CD4-positive, alpha-beta T cell (primary cell): ENCODE measurements around the gene XYLT1. TPM values are rescaled to one million over a fixed set of nuclear protein-coding genes. Genes with fewer than 3 reads are reported as not detected.

Experiments used
- ATAC-seq: fragments of 200-7000 bp; cut with Tn5 transposase; one replicate; pipeline ENCODE4 v1.10.0; 2022; ENCODE audit warnings: mild to moderate bottlenecking; ENCODE audit not compliant: poor library complexity
- CTCF ChIA-PET: fragments of 350-600 bp; sonication (Branson Sonifier 250); formaldehyde crosslinking; loops from one replicate; lab custom pipeline; 2021; ENCODE audit warnings: antibody characterized with exemption, inconsistent platforms; lab: Charles Lee
- POLR2A ChIA-PET: fragments of 350-600 bp; sonication (Branson Sonifier 250); formaldehyde crosslinking; loops from one replicate; lab custom pipeline; 2021; ENCODE audit warnings: antibody characterized with exemption, inconsistent platforms; lab: Charles Lee
- DNase-seq, 14 experiments: peaks; one replicate each; pipeline ENCODE4 v3.0.0-alpha.2; 2013 to 2020; ENCODE audit warnings: mixed read lengths in 2 of 14
- H3K27ac ChIP-seq, 2 donors: one replicate each; pipeline versions ENCODE4 v1.5.1 to v1.7.0; 2013; ENCODE audit warnings: low read length in 2 of 2, low read depth in 1 of 2, mild to moderate bottlenecking in 1 of 2
- H3K27me3 ChIP-seq, 2 experiments: 1 replicate in 1 of 2; 2 replicates in 1 of 2; pipeline versions ENCODE4 v1.6.1 to v1.7.0; 2013; ENCODE audit warnings: low read length in 2 of 2, control low read depth in 1 of 2, mild to moderate bottlenecking in 1 of 2, moderate library complexity in 1 of 2; ENCODE audit not compliant: insufficient read depth in 2 of 2, control insufficient read depth in 1 of 2
- H3K36me3 ChIP-seq: one replicate; pipeline ENCODE4 v1.6.1; 2013; ENCODE audit warnings: low read length, control low read depth; ENCODE audit not compliant: insufficient read depth
- H3K4me1 ChIP-seq: one replicate; pipeline ENCODE4 v1.6.1; 2013; ENCODE audit warnings: low read length, control low read depth; ENCODE audit not compliant: insufficient read depth
- H3K4me3 ChIP-seq: one replicate; pipeline ENCODE4 v1.5.1; 2013; ENCODE audit warnings: mild to moderate bottlenecking, low read length, moderate library complexity
- H3K9me3 ChIP-seq, 2 experiments: 1 replicate in 1 of 2; 2 replicates in 1 of 2; pipeline versions ENCODE4 v1.6.1 to v1.7.0; 2013; ENCODE audit warnings: low read length in 2 of 2, mild to moderate bottlenecking in 2 of 2, control low read depth in 1 of 2, moderate library complexity in 1 of 2; ENCODE audit not compliant: control insufficient read depth in 1 of 2, insufficient read depth in 1 of 2
- H3K27ac Mint-ChIP-seq: one replicate; pipeline ENCODE4 v1.8.0; 2020; ENCODE audit warnings: mixed read lengths
- H3K27me3 Mint-ChIP-seq: one replicate; pipeline ENCODE4 v1.8.0; 2021; ENCODE audit warnings: mixed read lengths
- H3K36me3 Mint-ChIP-seq: one replicate; pipeline ENCODE4 v1.8.0; 2021; ENCODE audit warnings: low read depth, mixed read lengths
- H3K4me1 Mint-ChIP-seq: one replicate; pipeline ENCODE4 v1.8.0; 2021; ENCODE audit warnings: low read depth, mixed read lengths
- H3K4me3 Mint-ChIP-seq: one replicate; pipeline ENCODE4 v1.8.0; 2020; ENCODE audit warnings: mild to moderate bottlenecking, mixed read lengths
- H3K9me3 Mint-ChIP-seq: one replicate; pipeline ENCODE4 v1.8.0; 2020; ENCODE audit warnings: mixed read lengths
- intact Hi-C, 2 experiments: fragments of 100-400 bp; cut with DNase I in 1 of 2; cut with micrococcal nuclease in 1 of 2; formaldehyde crosslinking; loops; one replicate each; pipeline versions ENCODE4 v1.15.1 to v1.9.0; 2023 to 2025; cut with DNase I, micrococcal nuclease
- total RNA-seq, 174 experiments: library from RNA in 2 of 174; stranded (reverse) in 2 of 174; gene quantifications; one replicate each; pipeline ENCODE4 v1.2.3 and lab custom pipeline; 2021 to 2026
- TF ChIP-seq, protein P1 (sequence below): fragments of 200-600 bp; IDR thresholded peaks from one replicate; pipeline ENCODE4 v1.8.0; 2022; ENCODE audit warnings: antibody characterized with exemption, mild to moderate bottlenecking

XYLT1 gene
- total RNA-seq, 2 experiments from 2014 or later: 26.0 to 27.1 TPM

DNA sequence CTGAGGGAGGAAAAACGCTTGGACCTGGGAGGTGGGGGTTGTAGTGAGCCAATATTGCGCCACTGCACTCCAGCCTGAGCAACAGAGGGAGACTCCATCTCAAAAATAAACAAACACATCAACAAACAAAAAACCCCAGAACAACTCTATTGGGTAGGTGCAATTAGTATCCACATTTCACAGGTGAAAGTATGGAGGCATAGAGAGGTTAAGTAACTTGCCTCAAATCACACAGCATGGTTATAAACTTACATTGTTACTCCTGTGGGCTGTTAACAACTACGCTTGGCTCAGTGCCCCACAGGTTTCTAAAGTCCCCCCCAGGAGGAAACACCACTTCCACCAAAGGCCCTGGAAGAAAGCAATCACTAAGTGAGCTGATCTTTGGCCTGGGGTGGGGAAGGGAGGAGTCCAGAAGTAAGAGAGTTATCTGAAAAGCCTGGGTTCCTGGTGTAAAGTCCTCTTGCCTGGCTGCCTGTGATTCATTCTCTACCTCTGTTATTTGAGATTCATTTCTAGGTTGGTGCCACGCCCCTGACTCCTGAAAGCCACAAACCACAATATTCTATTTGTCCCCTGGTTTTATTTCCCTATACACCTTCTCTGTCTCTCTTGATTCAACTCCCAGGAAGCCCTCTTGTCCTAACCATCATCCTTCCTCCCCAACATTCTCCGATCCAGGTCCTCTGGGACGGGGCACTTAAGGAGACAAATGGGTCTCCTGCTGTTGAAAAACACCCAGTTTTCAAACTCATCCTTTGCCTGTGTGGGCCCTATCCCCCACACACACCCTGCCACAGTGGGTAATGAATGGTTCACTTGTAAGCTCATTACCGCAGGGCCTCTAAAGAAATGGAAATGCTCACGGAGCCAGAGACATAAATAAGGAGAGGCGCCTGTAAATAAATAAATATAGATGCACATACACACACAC, 195.4 kb downstream of the XYLT1 start:
- H3K4me1 Mint-ChIP-seq: peaks cover 64% of the 10 kb centered on the region
- ATAC-seq: no peak
- intact Hi-C loops: loop anchor here in 1 of 2 experiments (5.0 kb wide), 1 partner anchor 202 kb away; no protein-coding TSS in a partner anchor

DNA sequence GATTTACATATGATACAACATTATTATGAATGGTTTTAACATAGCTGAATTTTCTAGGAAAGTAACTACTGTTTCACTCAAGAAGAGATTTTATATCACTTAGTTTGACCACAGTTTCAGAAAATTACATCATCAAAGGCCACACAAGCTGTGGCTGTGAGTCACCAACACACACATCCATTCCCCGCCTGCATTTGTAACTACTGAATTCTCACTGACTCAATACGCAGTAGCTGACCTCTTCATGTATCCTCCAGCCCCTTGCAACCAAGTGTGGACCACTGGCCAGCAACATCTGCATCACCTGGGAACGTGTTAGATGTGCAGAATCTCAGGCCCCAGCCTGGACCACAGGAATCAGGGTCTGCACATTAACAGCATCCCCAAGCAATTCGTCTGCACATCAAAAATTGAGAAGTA, 197.6 kb downstream of the XYLT1 start:
- peak in 3 of 14 experiments; percentile 36 to 52 (median 51) for DNase-seq
- no peak for ATAC-seq
- no peaks in the 10 kb centered on the region for H3K36me3 ChIP-seq
- TF ChIP-seq, protein P1, sequence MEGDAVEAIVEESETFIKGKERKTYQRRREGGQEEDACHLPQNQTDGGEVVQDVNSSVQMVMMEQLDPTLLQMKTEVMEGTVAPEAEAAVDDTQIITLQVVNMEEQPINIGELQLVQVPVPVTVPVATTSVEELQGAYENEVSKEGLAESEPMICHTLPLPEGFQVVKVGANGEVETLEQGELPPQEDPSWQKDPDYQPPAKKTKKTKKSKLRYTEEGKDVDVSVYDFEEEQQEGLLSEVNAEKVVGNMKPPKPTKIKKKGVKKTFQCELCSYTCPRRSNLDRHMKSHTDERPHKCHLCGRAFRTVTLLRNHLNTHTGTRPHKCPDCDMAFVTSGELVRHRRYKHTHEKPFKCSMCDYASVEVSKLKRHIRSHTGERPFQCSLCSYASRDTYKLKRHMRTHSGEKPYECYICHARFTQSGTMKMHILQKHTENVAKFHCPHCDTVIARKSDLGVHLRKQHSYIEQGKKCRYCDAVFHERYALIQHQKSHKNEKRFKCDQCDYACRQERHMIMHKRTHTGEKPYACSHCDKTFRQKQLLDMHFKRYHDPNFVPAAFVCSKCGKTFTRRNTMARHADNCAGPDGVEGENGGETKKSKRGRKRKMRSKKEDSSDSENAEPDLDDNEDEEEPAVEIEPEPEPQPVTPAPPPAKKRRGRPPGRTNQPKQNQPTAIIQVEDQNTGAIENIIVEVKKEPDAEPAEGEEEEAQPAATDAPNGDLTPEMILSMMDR: no peak
- no peaks in the 10 kb centered on the region for H3K9me3 ChIP-seq
- H3K27ac ChIP-seq: no peak overlapping the region
- Mint-ChIP-seq H3K27ac (no peak overlapping the region), H3K27me3 (no peaks in the 10 kb centered on the region), H3K4me3 (no peak overlapping the region), H3K36me3 (no peaks in the 10 kb centered on the region), H3K9me3 (no peaks in the 10 kb centered on the region), H3K4me1 (peaks cover 53% of the 10 kb centered on the region)
- peaks cover 33% of the 10 kb centered on the region for H3K4me1 ChIP-seq
- intact Hi-C loops: no loop called here
- no peak overlapping the region for H3K4me3 ChIP-seq
- ChIA-PET POLR2A (no interaction called here), CTCF (no interaction called here)
- no peaks in the 10 kb centered on the region for H3K27me3 ChIP-seq

More for the DNA sequence above, 195.4 kb downstream of the XYLT1 start:
- POLR2A ChIA-PET: interaction anchor here (1.0 kb wide), 1 partner anchor 194 kb away, joined by 3 read pairs; no protein-coding TSS in a partner anchor
- Mint-ChIP-seq H3K36me3 (no peaks in the 10 kb centered on the region), H3K4me3 (no peak overlapping the region), H3K9me3 (no peaks in the 10 kb centered on the region), H3K27ac (peak overlapping the region; percentile 48), H3K27me3 (no peaks in the 10 kb centered on the region)
- Histone ChIP-seq H3K27ac (no peak overlapping the region), H3K9me3 (no peaks in the 10 kb centered on the region), H3K4me1 (peaks cover 38% of the 10 kb centered on the region), H3K27me3 (no peaks in the 10 kb centered on the region), H3K4me3 (no peak overlapping the region), H3K36me3 (no peaks in the 10 kb centered on the region)
- CTCF ChIA-PET: no interaction called here
- TF ChIP-seq, protein P1: no peak
- peak in 2 of 14 experiments; percentile 9 to 32 for DNase-seq

DNA sequence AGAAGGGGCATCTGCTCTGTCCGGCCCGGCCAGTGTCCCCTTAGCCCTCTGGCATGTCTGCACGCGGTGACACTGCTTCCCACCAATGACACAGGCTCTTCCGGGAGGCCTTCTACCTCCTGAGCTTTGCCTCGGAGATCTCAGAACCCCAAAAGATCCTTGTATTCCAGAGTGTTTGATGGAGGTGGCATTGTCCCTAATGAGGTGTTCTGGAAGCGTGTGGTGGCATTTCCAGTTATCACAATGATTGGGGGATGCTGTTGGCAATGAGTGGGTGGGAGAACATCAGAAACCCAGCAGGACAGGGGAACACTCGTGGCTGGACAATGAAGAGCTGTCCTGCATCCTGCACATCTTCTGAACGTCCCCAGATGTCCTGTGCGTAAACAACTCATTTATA, 198.0 kb downstream of the XYLT1 start:
- intact Hi-C loops: no loop called here
- Histone ChIP-seq H3K9me3 (no peaks in the 10 kb centered on the region), H3K4me1 (peaks cover 33% of the 10 kb centered on the region), H3K4me3 (no peak overlapping the region), H3K27ac (no peak overlapping the region), H3K36me3 (no peaks in the 10 kb centered on the region), H3K27me3 (no peaks in the 10 kb centered on the region)
- ATAC-seq (no peak), DNase-seq (no peak)
- Mint-ChIP-seq H3K4me1 (peaks cover 52% of the 10 kb centered on the region), H3K27me3 (no peaks in the 10 kb centered on the region), H3K9me3 (no peaks in the 10 kb centered on the region), H3K36me3 (no peaks in the 10 kb centered on the region), H3K27ac (no peak overlapping the region), H3K4me3 (no peak overlapping the region)
- TF ChIP-seq, protein P1: no peak
- ChIA-PET POLR2A (no interaction called here), CTCF (no interaction called here)
